Right forelimb (tissue), 1 donor: ENCODE data around the gene ZNF462.
"Not testable (repeated sequence)": the region's sequence is repeated elsewhere in the genome, so short reads cannot be mapped to it uniquely, and the experiment has no call there.

ENCODE experiments used
- DNase-seq: peaks from one replicate; pipeline ENCODE4 v3.0.0-alpha.2; 2018

The ZNF462 gene, protein sequence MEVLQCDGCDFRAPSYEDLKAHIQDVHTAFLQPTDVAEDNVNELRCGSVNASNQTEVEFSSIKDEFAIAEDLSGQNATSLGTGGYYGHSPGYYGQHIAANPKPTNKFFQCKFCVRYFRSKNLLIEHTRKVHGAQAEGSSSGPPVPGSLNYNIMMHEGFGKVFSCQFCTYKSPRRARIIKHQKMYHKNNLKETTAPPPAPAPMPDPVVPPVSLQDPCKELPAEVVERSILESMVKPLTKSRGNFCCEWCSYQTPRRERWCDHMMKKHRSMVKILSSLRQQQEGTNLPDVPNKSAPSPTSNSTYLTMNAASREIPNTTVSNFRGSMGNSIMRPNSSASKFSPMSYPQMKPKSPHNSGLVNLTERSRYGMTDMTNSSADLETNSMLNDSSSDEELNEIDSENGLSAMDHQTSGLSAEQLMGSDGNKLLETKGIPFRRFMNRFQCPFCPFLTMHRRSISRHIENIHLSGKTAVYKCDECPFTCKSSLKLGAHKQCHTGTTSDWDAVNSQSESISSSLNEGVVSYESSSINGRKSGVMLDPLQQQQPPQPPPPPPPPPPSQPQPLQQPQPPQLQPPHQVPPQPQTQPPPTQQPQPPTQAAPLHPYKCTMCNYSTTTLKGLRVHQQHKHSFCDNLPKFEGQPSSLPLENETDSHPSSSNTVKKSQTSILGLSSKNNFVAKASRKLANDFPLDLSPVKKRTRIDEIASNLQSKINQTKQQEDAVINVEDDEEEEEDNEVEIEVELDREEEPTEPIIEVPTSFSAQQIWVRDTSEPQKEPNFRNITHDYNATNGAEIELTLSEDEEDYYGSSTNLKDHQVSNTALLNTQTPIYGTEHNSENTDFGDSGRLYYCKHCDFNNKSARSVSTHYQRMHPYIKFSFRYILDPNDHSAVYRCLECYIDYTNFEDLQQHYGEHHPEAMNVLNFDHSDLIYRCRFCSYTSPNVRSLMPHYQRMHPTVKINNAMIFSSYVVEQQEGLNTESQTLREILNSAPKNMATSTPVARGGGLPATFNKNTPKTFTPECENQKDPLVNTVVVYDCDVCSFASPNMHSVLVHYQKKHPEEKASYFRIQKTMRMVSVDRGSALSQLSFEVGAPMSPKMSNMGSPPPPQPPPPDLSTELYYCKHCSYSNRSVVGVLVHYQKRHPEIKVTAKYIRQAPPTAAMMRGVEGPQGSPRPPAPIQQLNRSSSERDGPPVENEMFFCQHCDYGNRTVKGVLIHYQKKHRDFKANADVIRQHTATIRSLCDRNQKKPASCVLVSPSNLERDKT (N-terminal part only)

DNA sequence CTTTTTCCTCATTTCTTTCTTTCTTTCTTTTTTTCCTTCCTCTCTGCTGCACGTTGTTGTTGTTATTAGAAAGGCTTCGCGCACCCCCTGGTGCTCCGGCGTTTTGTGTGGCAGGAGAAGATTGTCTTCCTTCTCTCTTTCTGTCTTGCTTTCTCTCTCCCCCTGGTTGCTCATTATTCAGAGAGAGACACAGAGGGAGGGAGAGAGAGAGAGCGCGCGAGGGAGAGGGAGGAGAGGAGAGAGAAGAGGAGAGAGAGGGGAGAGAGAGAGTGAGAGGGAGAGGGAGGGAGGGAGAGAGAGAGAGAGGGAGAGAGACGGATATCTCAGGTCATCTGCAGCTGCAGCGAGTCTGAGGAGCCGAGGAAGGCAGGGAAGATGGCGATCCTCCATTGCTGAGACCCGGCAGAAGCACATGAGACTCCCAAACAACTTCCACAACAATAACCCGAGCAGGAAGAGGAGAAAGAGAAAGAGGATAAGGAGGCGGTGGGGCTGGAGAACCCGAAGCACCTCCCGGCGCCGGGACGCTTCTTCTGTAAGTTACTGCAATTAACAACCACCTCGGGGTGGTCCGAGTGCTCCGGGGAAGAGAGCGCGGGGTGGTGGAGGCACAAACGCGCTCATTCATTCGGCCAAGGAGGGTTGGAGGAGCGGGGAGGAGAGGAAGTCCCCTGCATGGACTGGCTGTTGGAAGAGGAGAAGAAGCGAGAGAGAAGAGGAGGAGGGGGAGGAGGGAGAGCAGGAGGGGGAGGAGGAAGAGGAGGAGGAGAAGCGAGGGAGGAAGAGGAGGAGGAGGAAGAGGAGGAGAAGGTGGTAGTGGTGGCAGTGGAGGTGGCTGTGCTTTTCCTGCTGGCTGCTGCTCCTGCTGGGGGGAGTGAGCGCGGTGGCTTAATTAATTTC lies at the start of gene ZNF462:
Gene ZNF462, plus strand, starts transcription at position 346 of the 900 bp plus-strand sequence. CDS start 60,218 bp downstream, outside the sequence.
- DNase-seq: peak; percentile 81

DNA sequence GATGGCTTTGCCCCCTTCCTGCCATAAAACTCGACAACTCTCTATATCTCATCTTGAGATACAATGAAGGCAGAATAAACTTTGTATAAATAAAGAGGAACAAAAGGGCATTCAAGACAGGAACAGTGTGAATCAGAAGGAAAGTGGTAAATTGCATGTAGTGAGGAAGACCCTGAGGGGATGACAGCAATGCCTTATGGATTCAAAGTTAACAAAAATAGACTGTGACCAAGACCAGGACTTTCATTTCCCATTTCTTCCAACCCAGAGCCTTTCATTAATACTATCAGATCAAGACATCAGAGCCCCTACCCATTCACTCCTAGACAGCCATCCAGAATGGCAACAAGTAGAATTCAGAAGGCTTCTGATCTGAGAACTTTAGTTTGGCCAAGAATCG lies 46.4 kb upstream of the ZNF462 start:
- no peak for DNase-seq

DNA sequence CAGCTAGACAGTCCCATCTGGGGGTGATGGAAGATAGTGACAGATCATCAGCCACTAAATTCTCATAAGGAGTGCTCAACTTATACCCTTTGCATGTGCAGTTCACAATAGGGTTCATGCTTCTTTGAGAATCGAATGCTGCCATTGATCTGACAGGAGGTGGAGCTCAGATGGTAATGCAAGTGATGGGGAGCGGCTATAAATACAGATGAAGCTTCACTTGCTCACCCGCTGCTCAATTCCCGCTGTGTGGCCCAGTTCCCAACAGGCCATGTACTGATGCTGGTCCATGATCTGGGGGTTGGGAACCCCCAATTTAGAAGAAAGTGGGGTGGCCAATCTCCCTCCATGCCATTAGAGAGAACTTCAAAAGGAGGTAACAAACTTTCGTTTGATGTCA lies 44.9 kb upstream of the ZNF462 start:
- no peak for DNase-seq

DNA sequence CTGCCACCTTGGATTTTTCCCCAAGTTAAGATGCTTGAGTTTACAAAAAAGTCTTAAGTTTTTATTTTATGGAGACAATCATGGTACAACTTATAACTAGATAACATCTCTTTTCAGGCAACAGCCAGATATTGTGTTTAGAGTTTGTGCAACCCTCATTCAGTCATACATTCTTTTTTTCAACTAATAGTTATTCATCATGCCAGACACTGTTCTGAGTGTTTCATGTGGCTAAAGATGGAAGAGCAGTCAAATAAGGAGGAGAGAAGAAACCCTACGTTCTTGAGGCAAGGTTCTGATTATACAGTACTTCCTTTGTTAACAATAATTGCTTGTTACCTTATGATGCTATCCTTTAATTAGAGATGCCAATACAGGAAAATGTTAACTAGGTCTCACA lies 42.1 kb upstream of the ZNF462 start:
- DNase-seq: no peak

DNA sequence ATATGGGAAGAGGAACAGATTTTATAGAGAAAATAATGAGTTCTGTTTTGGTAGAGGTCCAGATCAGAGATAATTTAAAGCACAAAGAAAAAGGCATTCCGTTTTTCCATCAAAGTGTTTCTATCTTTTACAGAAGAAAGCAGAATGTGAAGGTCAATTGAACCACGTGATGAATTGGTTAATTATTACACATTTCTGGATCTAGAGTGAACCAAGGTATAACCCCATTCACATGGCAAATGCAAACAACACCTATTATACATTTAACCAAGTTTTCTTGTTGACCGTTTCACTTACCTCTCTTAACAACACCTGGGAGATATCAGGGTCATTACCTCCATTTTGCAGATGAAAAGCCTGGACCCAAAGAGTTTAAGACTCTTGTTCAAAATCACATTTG lies 34.9 kb upstream of the ZNF462 start:
- DNase-seq: no peak

DNA sequence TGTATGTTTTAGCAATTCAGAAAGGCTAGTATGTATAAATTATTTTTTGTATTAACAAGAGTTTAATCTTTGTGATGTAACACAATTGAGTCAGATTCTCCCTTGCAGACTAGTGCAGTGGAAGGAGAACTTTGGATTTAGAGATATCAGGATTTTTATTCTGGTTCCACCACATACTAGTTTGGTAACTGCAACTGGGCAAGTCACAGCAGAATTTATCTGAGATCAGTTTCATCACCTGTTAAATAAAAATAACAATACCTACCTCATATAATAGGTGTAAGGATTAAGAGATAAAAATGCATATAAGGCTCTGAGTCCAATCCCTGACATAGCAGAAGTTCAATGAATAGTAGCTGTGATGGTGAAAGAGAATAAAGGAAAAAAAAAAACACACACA lies 34.0 kb upstream of the ZNF462 start:
- no peak for DNase-seq

DNA sequence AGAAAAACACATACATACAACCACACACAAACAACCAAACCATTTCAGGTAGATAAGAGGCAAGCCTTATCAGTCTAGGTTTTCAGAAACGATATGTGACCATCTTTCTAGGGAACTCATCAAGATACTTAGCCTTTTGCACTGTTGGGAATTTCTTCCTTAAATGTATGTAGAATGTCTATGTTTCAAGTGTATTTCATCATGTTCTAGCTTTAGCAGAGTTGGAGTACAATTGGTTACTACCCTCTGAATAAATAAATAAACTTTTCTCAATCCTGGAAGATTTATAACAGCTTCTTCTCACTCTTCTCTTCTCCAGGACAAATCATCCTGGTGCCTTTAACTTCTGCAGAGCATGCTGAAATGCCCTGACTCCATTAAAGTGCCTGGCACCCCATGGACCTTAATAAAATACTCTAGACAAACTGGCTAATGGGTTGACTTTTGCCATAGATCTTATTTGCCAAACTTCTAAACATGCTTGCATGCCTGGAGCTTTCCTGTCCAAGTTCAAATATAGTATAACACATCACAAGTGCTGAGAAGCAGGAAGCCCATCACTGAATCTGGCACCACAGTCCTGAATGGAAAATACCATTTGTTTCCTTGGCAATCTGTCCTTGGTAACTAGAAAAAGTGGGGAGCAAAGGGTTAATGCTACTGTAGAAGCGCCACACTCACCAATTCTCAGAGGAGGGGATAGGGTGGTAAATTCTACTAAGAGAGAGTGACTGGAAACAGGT lies 33.1 kb upstream of the ZNF462 start:
- DNase-seq: no peak

DNA sequence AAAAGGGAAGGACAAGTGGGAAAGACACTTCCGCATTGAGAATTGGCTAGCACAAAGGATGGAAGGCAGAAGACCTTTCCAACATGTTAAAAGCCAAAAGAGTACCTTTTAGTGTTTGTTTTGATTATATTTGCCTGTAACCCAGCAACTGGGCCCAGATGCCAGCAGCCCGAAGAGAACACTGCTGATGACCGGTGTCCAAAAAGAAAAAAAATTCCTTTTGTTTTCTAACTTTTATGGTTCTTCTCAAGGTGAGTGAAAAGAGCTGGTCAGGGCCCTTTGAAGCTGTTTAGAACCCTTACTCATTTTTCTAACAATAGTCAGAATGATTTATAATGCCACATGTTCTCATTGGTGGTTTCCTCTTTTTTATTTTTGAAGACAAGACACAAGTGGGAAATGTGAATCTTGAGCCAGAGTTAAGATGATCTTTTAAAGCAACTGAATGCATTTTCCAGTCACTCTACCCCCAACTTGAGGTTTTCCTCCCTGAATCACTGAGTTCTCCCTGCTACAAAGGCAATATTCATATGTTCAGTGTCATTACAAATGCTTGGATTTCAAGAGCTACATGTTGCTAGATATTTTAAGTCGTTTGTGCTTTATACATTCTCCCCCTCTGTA lies 32.3 kb upstream of the ZNF462 start:
- peak; percentile 48 for DNase-seq

DNA sequence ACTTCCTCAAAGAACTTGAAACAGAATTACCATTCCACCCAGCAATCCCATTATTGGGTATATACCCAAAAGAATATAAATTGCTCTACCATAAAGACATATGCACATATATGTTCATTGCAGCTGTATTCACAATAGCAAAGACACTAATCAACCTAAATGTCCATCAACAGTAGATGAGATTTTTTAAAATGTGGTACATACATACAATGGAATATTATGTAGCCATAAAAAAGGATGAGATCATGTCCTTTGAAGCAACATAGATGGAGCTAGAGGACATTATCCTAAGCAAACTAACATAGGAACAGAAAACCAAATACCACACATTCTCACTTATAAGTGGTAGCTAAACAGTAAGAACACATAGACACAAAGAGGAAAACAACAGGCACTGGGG lies 28.1 kb upstream of the ZNF462 start:
- no peak for DNase-seq

DNA sequence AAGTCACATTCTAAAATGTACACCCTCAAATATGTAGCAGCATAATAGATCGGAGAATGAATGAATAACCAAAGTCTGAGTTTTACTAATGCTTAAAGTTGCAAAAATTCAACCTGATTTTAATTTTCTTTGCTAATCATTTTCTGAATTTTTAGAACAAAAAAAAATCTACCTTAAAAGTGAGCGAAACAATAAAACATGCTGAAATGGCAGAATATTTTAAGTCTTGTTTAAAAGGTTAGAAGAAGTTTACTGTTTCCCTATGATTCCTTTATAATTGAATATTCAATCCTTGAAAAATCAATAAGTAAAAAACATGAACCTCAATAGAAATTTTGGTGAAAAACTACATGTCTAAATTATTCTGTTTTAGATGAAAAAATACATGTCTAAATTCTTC lies 27.1 kb upstream of the ZNF462 start:
- no peak for DNase-seq

DNA sequence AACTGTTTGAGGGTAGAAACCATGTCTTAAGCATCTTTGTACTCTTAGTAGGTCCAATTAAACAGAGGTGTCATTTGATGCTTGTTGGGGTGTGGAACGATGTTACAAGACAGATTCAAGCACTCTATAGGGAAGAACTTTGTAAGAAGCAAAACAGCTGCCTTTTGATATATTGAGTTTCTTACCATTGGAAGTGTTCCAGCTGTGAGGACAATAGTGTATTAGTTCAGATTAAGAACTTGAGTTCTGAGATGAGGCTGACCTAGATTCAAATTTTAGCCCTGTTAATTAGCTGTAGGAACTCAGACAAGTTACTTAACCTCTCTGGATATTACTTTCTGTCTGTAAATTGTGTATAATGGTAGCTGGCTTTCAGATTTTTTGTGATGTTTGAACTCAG lies 19.6 kb upstream of the ZNF462 start:
- DNase-seq: no peak

DNA sequence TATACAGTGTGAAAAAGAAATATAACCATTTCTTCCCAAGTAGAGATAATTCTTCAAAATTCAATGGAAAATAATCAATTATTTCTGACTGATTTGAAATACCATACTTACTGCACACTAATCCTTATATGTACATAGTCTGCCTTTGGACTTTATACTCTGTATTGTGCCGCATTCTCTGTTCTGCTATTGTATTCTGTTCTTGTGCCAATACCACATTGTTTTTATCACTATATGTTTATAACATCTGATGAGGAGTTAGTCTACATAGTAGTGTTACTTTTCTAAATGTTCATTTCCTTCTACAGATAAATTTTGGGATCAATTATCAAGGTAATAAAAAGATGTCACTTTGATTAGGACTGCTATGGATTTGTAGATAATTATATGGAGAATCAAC lies 16.7 kb upstream of the ZNF462 start:
- DNase-seq: no peak

DNA sequence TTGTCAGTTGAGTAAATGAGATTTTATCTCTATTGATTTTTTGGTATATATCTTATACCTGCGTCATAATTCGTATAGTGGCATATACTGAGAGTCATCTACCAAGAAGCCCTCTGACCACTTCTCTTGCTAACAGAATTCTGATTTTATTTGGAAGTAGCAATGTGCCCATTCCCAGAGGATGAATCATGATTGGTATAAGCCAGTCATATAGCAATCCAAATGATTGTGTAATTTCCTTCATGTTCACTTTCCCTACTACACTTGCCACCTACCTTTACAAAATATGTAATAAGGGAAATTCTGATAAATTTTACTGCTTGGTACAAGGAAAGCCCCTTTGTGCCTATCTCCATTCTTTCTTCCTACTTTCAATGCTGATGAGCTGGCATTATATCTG lies 16.1 kb upstream of the ZNF462 start:
- DNase-seq: no peak

DNA sequence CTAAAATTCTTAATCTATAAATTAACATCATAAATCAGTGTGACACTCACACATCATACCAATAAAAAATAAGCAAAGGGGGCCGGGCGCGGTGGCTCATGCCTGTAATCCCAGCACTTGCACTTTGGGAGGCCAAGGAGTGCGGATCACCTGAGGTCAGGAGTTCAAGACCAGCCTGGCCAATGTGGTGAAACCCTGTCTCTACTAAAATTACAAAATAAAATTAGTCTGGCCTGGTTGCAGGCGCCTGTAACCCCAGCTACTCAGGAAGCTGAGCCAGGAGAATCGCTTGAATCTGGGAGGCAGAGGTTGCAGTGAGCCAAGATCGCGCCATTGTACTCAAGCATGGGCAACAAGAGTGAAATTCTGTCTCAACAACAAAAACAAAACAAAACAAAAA lies 11.3 kb upstream of the ZNF462 start:
- DNase-seq: not testable (repeated sequence)

DNA sequence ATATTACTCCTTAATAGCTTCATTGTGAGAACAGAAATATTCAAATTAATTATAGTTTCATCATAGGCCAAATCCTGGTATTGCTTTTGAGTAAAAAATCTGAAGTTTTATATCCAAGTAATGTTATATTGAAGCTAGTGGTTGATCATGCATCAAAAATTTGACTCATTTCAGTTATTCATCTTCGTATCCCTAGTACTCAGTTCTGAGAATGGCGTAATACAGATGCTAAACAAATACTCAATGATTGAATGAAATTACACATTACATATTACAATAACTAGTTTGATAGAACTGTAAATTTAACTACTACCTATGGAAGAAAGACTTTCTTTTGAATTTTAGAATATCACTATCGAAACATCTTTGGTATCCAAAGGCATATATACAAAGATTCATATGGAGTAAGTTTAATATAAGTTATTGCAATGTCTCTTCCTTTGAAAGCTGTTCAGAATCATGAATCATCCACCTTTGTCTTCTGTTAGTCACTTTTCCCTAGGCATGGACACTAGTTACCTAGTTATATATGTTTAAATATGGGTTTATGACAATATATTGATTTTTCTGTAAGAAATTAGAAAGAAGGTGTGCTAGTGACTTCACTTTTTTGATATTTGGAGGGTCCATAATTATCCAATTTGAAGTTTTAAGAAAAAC lies 5.0 kb upstream of the ZNF462 start:
- DNase-seq: no peak

DNA sequence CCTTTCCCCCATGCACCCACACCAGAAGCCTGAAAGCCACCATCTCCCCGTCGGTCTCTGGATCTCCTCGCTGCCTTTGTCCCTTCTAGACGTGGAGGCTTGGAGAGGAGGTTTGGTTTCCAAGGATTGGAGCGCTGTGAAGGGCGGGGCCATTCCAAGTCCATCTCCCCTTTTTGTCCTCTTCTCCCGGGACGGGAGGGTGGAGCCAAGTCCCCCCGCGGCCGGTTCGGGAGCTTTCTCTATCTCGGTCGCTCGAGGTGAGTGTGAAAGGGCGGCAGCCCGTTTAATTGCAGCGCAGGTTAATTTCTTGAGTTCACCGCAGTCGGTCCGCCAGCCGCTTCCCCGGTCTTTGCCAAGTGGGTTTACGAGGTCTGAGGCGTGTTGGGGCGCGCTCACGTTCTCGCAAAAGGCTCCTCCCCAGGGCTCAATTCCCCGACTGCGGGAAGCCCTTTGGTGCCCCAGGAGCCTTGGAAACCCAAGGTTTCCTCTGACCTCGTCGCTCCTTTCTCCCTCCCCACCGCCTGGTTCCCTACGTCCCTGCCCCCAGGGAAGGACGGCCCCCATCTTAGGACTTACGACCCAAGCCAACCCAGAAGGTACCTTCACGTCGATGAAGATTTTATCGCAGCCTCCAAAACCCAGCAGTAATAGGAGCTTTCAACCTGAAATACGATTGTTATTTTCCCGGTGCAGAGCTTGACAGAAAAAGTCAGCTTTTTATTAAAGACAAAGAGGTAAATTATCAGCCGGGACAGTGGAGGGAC lies 2.8 kb upstream of the ZNF462 start:
- DNase-seq: peak; percentile 72

DNA sequence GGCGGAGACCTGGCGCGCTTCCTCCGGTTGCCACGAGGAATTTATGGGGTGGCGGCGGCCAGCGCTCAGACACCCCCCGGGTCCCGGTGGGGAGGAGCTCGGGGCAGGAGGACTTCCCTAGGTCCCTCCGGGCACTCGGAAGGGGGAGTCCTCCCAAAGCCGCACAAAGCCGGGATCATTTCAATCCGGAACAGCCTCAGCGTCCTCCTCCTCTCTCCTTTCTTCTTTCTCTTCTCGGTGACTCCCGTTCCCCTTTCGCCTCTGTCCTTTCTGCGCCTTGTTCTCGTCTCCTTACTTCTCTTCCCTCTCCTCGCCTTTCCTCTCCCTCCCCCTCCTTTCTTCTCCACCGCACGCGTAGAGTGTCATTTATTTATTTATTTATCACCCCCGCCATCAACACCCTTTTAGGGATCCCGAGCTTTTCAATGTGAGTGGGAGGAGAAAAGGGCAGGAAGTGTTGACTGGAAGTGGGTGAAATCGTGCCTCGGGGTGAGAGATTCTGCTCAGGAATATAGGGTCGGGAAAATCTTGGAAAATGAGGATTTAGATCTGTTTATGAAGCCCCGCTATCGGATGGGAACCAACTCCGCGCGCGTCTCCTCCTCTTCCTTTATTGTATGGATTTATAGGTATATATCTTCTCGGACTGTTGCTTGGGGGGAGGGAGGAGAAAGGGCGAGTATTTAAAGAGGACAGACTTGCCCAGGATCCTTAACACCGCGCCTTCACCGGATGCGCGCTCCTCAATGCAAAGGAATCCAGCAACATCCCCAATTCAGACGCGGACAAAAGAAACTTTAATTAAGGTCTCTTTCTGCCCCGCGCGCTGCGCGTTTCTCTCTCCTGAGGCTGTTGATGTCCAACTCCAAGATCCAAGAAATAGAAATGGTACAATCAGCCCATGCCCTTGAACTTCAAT lies 2.0 kb upstream of the ZNF462 start:
- DNase-seq: peak; percentile 79

DNA sequence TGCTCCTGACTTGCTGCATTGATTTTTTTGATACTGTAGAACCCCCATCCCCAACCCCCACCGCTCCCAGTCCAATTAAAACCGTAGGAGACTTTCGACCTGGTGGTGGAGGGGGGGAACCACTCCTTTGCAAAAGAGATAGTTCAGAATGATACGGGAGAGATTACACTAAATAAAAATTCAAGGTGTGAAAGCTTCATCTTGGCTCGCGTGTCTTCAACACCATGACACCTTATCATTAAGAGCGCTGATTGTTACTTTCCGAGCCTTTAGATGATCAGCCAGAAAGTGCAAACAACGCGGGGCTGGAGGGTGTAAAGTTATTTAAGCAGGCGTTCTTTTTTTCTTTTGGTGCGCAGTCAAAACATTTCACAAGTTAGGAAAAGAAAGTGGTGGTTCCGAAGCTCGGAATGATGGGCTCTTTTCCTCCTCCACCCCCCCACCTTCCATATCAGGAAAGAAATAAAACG lies 1.3 kb upstream of the ZNF462 start:
- DNase-seq: no peak
